NB4 (cell line): ENCODE data around the gene SLC18A3.

Experiments
- CTCF ChIP-seq: IDR thresholded peaks from one replicate; pipeline ENCODE4 v1.5.1; 2012; ENCODE audit warnings: low read depth, low read length
- MAX ChIP-seq: IDR thresholded peaks from 2 replicates; pipeline ENCODE4 v1.6.1; 2011; ENCODE audit warnings: low read depth, low read length
- MYC ChIP-seq: IDR thresholded peaks from 2 replicates; pipeline ENCODE4 v1.6.1; 2011; ENCODE audit warnings: low read depth, low read length
- POLR2A ChIP-seq: IDR thresholded peaks from 2 replicates; pipeline ENCODE4 v1.6.1; 2011; ENCODE audit warnings: mild to moderate bottlenecking; ENCODE audit not compliant: insufficient read length; ENCODE audit errors: extremely low read depth

GRCh38 chr10:49560526-49560925 is 49.6 kb upstream of the SLC18A3 start:
- TF ChIP-seq CTCF (no peak), POLR2A (no peak), MAX (no peak), MYC (no peak)
